Mesothelial cell of epicardium (in vitro differentiated cells): Measurements from ENCODE around the gene TFAP2E. TPM values are rescaled to one million over a fixed set of nuclear protein-coding genes. Genes with fewer than 3 reads are reported as not detected.
A peak's percentile ranks its signal among the peaks of the same experiment; 100 is the strongest.
"Not testable (repeated sequence)": the region's sequence is repeated elsewhere in the genome, so short reads cannot be mapped to it uniquely, and the experiment has no call there.

Source experiments
- DNase-seq, 2 experiments: peaks; one replicate each; pipeline ENCODE4 v3.0.0; 2021; ENCODE audit warnings: low spot score in 2 of 2; ENCODE audit not compliant: unreplicated experiment in 2 of 2
- H3K27ac Mint-ChIP-seq: 2 replicates; pipeline ENCODE4 v1.8.0; 2021; ENCODE audit warnings: mixed read lengths
- H3K27me3 Mint-ChIP-seq: 2 replicates; pipeline ENCODE4 v1.8.0; 2021; ENCODE audit warnings: low read depth, mixed read lengths
- H3K36me3 Mint-ChIP-seq: 2 replicates; pipeline ENCODE4 v1.8.0; 2021; ENCODE audit warnings: mixed read lengths
- H3K4me1 Mint-ChIP-seq: 2 replicates; pipeline ENCODE4 v1.8.0; 2021; ENCODE audit warnings: mixed read lengths
- H3K4me3 Mint-ChIP-seq: 2 replicates; pipeline ENCODE4 v1.8.0; 2021; ENCODE audit warnings: mild to moderate bottlenecking, moderate library complexity, mixed read lengths
- H3K9me3 Mint-ChIP-seq: 2 replicates; pipeline ENCODE4 v1.8.0; 2021; ENCODE audit warnings: mixed read lengths
- total RNA-seq: library from RNA; stranded (reverse); gene quantifications from 3 replicates; pipeline ENCODE4 v1.2.1, GENCODE V29; 2021
- TF ChIP-seq, protein P1 (sequence below): fragments of 200-600 bp; sonication (generic); IDR thresholded peaks from one replicate; pipeline ENCODE4 v1.5.0; 2021; ENCODE audit warnings: antibody characterized with exemption; ENCODE audit not compliant: unreplicated experiment

TFAP2E gene
- total RNA-seq, 1 donor from 2014 or later, result 2.9 TPM

DNA sequence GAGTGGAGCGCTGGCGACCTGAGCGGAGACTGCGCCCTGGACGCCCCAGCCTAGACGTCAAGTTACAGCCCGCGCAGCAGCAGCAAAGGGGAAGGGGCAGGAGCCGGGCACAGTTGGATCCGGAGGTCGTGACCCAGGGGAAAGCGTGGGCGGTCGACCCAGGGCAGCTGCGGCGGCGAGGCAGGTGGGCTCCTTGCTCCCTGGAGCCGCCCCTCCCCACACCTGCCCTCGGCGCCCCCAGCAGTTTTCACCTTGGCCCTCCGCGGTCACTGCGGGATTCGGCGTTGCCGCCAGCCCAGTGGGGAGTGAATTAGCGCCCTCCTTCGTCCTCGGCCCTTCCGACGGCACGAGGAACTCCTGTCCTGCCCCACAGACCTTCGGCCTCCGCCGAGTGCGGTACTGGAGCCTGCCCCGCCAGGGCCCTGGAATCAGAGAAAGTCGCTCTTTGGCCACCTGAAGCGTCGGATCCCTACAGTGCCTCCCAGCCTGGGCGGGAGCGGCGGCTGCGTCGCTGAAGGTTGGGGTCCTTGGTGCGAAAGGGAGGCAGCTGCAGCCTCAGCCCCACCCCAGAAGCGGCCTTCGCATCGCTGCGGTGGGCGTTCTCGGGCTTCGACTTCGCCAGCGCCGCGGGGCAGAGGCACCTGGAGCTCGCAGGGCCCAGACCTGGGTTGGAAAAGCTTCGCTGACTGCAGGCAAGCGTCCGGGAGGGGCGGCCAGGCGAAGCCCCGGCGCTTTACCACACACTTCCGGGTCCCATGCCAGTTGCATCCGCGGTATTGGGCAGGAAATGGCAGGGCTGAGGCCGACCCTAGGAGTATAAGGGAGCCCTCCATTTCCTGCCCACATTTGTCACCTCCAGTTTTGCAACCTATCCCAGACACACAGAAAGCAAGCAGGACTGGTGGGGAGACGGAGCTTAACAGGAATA is 4.2 kb downstream of the TFAP2E start:
- TF ChIP-seq, protein P1, sequence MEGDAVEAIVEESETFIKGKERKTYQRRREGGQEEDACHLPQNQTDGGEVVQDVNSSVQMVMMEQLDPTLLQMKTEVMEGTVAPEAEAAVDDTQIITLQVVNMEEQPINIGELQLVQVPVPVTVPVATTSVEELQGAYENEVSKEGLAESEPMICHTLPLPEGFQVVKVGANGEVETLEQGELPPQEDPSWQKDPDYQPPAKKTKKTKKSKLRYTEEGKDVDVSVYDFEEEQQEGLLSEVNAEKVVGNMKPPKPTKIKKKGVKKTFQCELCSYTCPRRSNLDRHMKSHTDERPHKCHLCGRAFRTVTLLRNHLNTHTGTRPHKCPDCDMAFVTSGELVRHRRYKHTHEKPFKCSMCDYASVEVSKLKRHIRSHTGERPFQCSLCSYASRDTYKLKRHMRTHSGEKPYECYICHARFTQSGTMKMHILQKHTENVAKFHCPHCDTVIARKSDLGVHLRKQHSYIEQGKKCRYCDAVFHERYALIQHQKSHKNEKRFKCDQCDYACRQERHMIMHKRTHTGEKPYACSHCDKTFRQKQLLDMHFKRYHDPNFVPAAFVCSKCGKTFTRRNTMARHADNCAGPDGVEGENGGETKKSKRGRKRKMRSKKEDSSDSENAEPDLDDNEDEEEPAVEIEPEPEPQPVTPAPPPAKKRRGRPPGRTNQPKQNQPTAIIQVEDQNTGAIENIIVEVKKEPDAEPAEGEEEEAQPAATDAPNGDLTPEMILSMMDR, result no peak
- H3K9me3 Mint-ChIP-seq, result no peaks in the 10 kb centered on the region
- no peaks in the 10 kb centered on the region for H3K36me3 Mint-ChIP-seq
- no peak overlapping the region for H3K27ac Mint-ChIP-seq
- H3K27me3 Mint-ChIP-seq, result peaks cover 51% of the 10 kb centered on the region
- no peak for DNase-seq
- H3K4me1 Mint-ChIP-seq, result peaks cover 39% of the 10 kb centered on the region
- peak overlapping the region; percentile 41 for H3K4me3 Mint-ChIP-seq

DNA sequence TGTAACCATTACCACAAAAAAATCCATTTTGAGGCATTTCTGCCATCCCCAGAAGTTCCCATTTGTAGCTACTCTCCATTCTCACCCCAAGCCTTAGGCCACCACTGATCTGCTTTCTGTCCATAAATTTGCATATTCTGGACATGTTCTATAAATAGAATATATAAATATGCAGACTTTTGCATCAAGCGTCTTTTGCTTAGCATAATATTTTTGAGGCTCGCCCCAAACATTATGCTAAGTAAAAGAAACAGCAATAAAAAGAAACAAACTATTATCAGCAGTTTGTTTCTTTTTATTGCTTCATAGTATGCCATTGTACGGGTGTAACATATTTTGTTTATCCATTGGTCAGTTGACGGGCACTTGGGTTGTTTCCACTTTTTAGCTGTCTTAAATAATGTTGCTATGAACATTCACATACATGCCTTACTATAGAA is 7.9 kb downstream of the TFAP2E start:
- DNase-seq, result no peak
- peaks cover 22% of the 10 kb centered on the region for H3K27me3 Mint-ChIP-seq
- peaks cover 18% of the 10 kb centered on the region for H3K4me1 Mint-ChIP-seq
- TF ChIP-seq, protein P1, result no peak
- H3K36me3 Mint-ChIP-seq, result no peaks in the 10 kb centered on the region
- no peak overlapping the region for H3K4me3 Mint-ChIP-seq
- no peaks in the 10 kb centered on the region for H3K9me3 Mint-ChIP-seq
- no peak overlapping the region for H3K27ac Mint-ChIP-seq

GRCh38 chr1:35581621-35582020 is 8.5 kb downstream of the TFAP2E start:
- not testable (repeated sequence) for DNase-seq, H3K4me3 Mint-ChIP-seq, H3K9me3 Mint-ChIP-seq, H3K27ac Mint-ChIP-seq, H3K36me3 Mint-ChIP-seq
- Mint-ChIP-seq H3K4me1 (peaks cover 12% of the 10 kb centered on the region), H3K27me3 (peaks cover 15% of the 10 kb centered on the region)

- Mint-ChIP-seq H3K36me3 (no peaks in the 10 kb centered on the region), H3K4me1 (no peaks in the 10 kb centered on the region), H3K4me3 (no peak overlapping the region), H3K27me3 (no peaks in the 10 kb centered on the region), H3K9me3 (no peaks in the 10 kb centered on the region), H3K27ac (no peak overlapping the region)
- no peak for DNase-seq
- TF ChIP-seq, protein P1, result no peak
Observed at GRCh38 chr1:35585281-35585680, 12.2 kb downstream of the TFAP2E start.

DNA sequence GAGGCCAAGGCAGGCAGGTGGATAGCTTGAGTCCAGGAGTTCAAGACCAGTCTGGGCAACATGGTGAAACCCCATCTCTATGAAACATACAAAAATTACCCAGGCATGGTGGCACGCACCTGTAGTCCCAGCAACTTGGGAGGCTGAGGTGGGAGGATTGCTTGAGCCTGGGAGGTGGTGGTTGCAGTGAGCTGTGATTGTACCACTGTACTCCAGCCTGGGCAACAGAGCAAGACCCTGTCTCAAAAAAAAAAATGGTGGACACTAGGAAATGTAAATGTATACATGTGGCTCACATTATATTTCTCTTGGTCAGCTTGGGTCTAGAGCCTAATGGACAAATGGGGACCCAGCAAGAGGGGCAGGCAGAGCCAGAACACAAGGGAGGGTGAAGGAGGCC is 12.7 kb downstream of the TFAP2E start:
- not testable (repeated sequence) for H3K27me3 Mint-ChIP-seq, DNase-seq, H3K36me3 Mint-ChIP-seq, H3K4me3 Mint-ChIP-seq, H3K27ac Mint-ChIP-seq, H3K9me3 Mint-ChIP-seq, H3K4me1 Mint-ChIP-seq

DNA sequence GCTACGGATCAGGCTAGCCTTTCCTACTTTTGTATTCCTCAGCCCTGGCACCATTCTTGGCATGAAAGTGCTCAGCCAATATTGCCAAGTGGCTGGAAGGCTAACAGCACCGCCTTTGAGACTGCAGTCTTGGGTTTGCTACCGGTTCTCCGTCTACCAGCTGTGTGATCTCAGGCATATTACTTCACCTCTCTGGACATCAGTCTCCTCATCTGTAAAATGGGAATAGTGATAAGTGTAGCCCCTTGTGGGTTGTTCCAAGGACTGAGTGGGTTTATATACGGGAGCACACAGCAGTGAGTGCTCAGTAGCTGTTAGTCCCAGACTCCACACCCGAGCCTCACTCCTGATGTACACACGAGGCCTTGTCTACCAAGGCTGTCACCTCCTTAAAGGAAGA is 13.7 kb downstream of the TFAP2E start:
- H3K27me3 Mint-ChIP-seq, result no peaks in the 10 kb centered on the region

More for the DNA sequence above, 13.7 kb downstream of the TFAP2E start:
- no peak overlapping the region for H3K27ac Mint-ChIP-seq
- H3K4me3 Mint-ChIP-seq, result no peak overlapping the region
- DNase-seq, result no peak
- H3K9me3 Mint-ChIP-seq, result no peaks in the 10 kb centered on the region
- TF ChIP-seq, protein P1, result no peak
- H3K4me1 Mint-ChIP-seq, result no peaks in the 10 kb centered on the region
- H3K36me3 Mint-ChIP-seq, result peaks cover 4% of the 10 kb centered on the region
